PC-3 (cell line): Measurements from ENCODE around the gene PITHD1. TPM values are rescaled to one million over a fixed set of nuclear protein-coding genes. Genes with fewer than 3 reads are reported as not detected.

Source experiments
- ATAC-seq: fragments of 200-7000 bp; cut with Tn5 transposase; 2 replicates; pipeline ENCODE4 v1.9.1; 2020; ENCODE audit warnings: mild to moderate bottlenecking, moderate library complexity
- BruUV-seq: library from RNA; stranded (reverse); fragments of 400-500 nt; replicated peaks from 2 replicates; lab custom pipeline; 2021; lab: Mats Ljungman, UMichigan
- CTCF ChIA-PET: fragments of 300-600 bp; sonication (Branson Sonifier 250); formaldehyde crosslinking; loops from one replicate; lab custom pipeline; 2022; ENCODE audit warnings: antibody characterized with exemption; lab: Charles Lee
- POLR2A ChIA-PET: fragments of 300-600 bp; sonication (Branson Sonifier 250); formaldehyde crosslinking; loops from one replicate; lab custom pipeline; 2022; ENCODE audit warnings: antibody characterized with exemption; ENCODE audit not compliant: unreplicated experiment; lab: Charles Lee
- DNase-seq: peaks from one replicate; pipeline ENCODE4 v3.0.0-alpha.2; 2015
- H2AFZ ChIP-seq: fragments of 300-600 bp; sonication (generic); 2 replicates; pipeline ENCODE4 v1.6.0; 2016; ENCODE audit warnings: antibody characterized with exemption, low read length
- H3F3A ChIP-seq: fragments of 300-600 bp; sonication (generic); one replicate; pipeline ENCODE4 v1.6.0; 2017; ENCODE audit warnings: antibody characterized with exemption, low read length, control low read depth, mild to moderate bottlenecking; ENCODE audit not compliant: unreplicated experiment
- H3K27ac ChIP-seq: fragments of 300-600 bp; sonication (generic); 2 replicates; pipeline ENCODE4 v1.5.1; 2016; ENCODE audit warnings: mild to moderate bottlenecking, low read length
- H3K27me3 ChIP-seq: fragments of 300-600 bp; sonication (generic); 2 replicates; pipeline ENCODE4 v1.6.1; 2016; ENCODE audit warnings: low read length, mixed read lengths
- H3K36me3 ChIP-seq: fragments of 300-600 bp; sonication (generic); 2 replicates; pipeline ENCODE4 v1.6.1; 2016; ENCODE audit warnings: low read depth, mixed run types, low read length, mixed read lengths
- H3K4me1 ChIP-seq: fragments of 300-600 bp; sonication (generic); 2 replicates; pipeline ENCODE4 v1.5.1; 2016; ENCODE audit warnings: low read length; ENCODE audit not compliant: insufficient read depth
- H3K4me2 ChIP-seq: fragments of 300-600 bp; sonication (generic); 2 replicates; pipeline ENCODE4 v1.6.0; 2016; ENCODE audit warnings: low read length
- H3K4me3 ChIP-seq: fragments of 300-600 bp; sonication (generic); 2 replicates; pipeline ENCODE4 v1.5.1; 2016; ENCODE audit warnings: mild to moderate bottlenecking, low read length, mixed read lengths
- H3K79me2 ChIP-seq: fragments of 300-600 bp; sonication (generic); 2 replicates; pipeline ENCODE4 v1.6.1; 2017; ENCODE audit warnings: low read length, mixed read lengths
- H3K9ac ChIP-seq: fragments of 300-600 bp; sonication (generic); 2 replicates; pipeline ENCODE4 v1.6.0; 2016; ENCODE audit warnings: mild to moderate bottlenecking, low read length
- H3K9me2 ChIP-seq: fragments of 300-600 bp; sonication (generic); replicated peaks from 2 replicates; pipeline ENCODE4 v1.6.1; 2016; ENCODE audit warnings: mixed run types, low read length, mixed read lengths
- H3K9me3 ChIP-seq: fragments of 300-600 bp; sonication (generic); 2 replicates; pipeline ENCODE4 v1.6.1; 2016; ENCODE audit warnings: low read length, mixed read lengths
- H4K20me1 ChIP-seq: fragments of 300-600 bp; sonication (generic); 2 replicates; pipeline ENCODE4 v1.6.1; 2016; ENCODE audit warnings: low read length, mixed read lengths
- CTCF ChIP-seq: fragments of 300-600 bp; sonication (generic); conservative IDR thresholded peaks from 2 replicates; pipeline ENCODE4 v1.5.1; 2017; ENCODE audit warnings: antibody characterized with exemption, low read depth, mild to moderate bottlenecking, low read length
- EZH2 ChIP-seq: fragments of 300-600 bp; sonication (generic); IDR thresholded peaks from one replicate; pipeline ENCODE4 v1.6.1; 2017; ENCODE audit warnings: antibody characterized with exemption, mild to moderate bottlenecking, low read length; ENCODE audit not compliant: unreplicated experiment
- EZH2phosphoT487 ChIP-seq: fragments of 300-600 bp; sonication (generic); IDR thresholded peaks from 2 replicates; pipeline ENCODE4 v1.6.1; 2018; ENCODE audit warnings: mild to moderate bottlenecking, antibody characterized with exemption, low read length, borderline replicate concordance
- intact Hi-C: fragments of 100-400 bp; cut with micrococcal nuclease; formaldehyde crosslinking; loops from 2 replicates; pipeline ENCODE4 v1.9.0; 2023
- total RNA-seq: library from RNA; depleted of rRNA; stranded (reverse); fragments of >200 nt; gene quantifications from 2 replicates; pipeline ENCODE4 v1.2.3, GENCODE V29; 2014; rRNA removed

PITHD1 gene
- total RNA-seq, 1 experiment from 2014 or later = 107 TPM

- H3K27me3 ChIP-seq = no peaks in the 10 kb centered on the region
- BruUV-seq = no TSS peak
- H2AFZ ChIP-seq = no peak overlapping the region
- ChIA-PET POLR2A (no interaction called here), CTCF (no interaction called here)
- TF ChIP-seq EZH2phosphoT487 (no peak), EZH2 (no peak), CTCF (no peak)
- no peaks in the 10 kb centered on the region for H3K9me2 ChIP-seq
- H3K27ac ChIP-seq = no peak overlapping the region
- no peak for ATAC-seq
- no peaks in the 10 kb centered on the region for H3K79me2 ChIP-seq
- no peaks in the 10 kb centered on the region for H3K9me3 ChIP-seq
- no peak overlapping the region for H3K4me3 ChIP-seq
- peaks cover 5% of the 10 kb centered on the region; the same call in 1 of the 2 replicates for H3K4me1 ChIP-seq
- H3F3A ChIP-seq = no peaks in the 10 kb centered on the region
- no peak overlapping the region for H3K4me2 ChIP-seq
- H4K20me1 ChIP-seq = no peaks in the 10 kb centered on the region
- H3K36me3 ChIP-seq = no peaks in the 10 kb centered on the region
- intact Hi-C loops = no loop called here
- DNase-seq = no peak
- no peak overlapping the region for H3K9ac ChIP-seq
Measured at GRCh38 chr1:23836037-23836436, 57.8 kb downstream of the PITHD1 start.

Other genes with a start within 250 kb of the PITHD1 start
- 7.0 and 8.3 TPM in 2 replicates for gene E2F2, start 247.2 kb upstream of the PITHD1 start, total RNA-seq
- gene ID3, start 218.9 kb upstream of the PITHD1 start, total RNA-seq = 77.7 and 92.5 TPM in 2 replicates
- 1,031 and 1,441 TPM in 2 replicates for gene RPL11, start 86.6 kb upstream of the PITHD1 start, total RNA-seq
- 50.7 and 50.9 TPM in 2 replicates for gene ELOA, start 34.9 kb upstream of the PITHD1 start, total RNA-seq
- 120 and 142 TPM in 2 replicates for gene LYPLA2, start 12.7 kb downstream of the PITHD1 start, total RNA-seq
- 86.0 and 86.4 TPM in 2 replicates for gene GALE, start 22.3 kb downstream of the PITHD1 start, total RNA-seq
- gene HMGCL, start 47.0 kb downstream of the PITHD1 start, total RNA-seq = 28.2 and 30.8 TPM in 2 replicates
- 20.3 and 23.4 TPM in 2 replicates for gene FUCA1, start 89.9 kb downstream of the PITHD1 start, total RNA-seq
- gene CNR2, start 134.9 kb downstream of the PITHD1 start, total RNA-seq = not detected in 2 replicates
- gene PNRC2, start 181.4 kb downstream of the PITHD1 start, total RNA-seq = 36.3 and 45.6 TPM in 2 replicates
- gene SRSF10, start 201.9 kb downstream of the PITHD1 start, total RNA-seq = 109 and 121 TPM in 2 replicates